ENCODE measurements around the gene FBXL17. TPM values are rescaled to one million over a fixed set of nuclear protein-coding genes. Genes with fewer than 3 reads are reported as not detected.

Gene FBXL17
- total and polyA plus RNA-seq, 2 of the 4 experiments (the other 2 are of a cell fraction): 3.9 to 8.1 TPM

DNA sequence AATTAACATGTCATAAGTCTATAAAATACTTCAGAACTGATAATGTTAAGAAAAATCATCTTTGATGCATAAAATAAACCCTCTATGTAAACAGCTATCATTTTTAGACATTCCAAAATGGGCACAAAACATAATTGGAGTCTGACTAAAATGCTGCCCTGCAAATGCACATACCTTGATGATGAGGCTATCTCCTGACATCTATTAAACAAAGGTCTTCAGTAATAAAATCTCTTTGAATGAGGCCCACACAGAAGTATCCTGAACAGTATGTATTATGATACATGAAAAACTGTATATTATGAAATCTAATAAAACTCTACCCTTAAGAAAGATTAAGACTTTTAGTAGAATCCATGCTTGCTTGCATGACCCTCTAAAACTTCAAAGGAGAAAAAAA is 66.1 kb downstream of the FBXL17 start:
- Histone ChIP-seq H2AK5ac (ENCODE audit: low read depth, low read length) (no peak overlapping the region), H3K27me3 (ENCODE audit: control insufficient read depth, insufficient read depth, low read length) (no peaks in the 10 kb centered on the region), H2BK5ac (ENCODE audit: low read depth, low read length, poor library complexity, severe bottlenecking) (no peak overlapping the region), H3K4me2 (ENCODE audit: low read depth, low read length) (no peak overlapping the region), H3K9me1 (ENCODE audit: insufficient read depth, low read length) (no peaks in the 10 kb centered on the region; the same call in 1 of the 2 replicates), H3K9me3 (ENCODE audit: control insufficient read depth, insufficient read depth, low read length) (no peaks in the 10 kb centered on the region), H3K4me3 (ENCODE audit: insufficient read depth, low read depth, low read length) (no peak overlapping the region), H3K9ac (ENCODE audit: low read depth, low read length) (no peak overlapping the region), H3K23ac (ENCODE audit: low read depth, low read length) (no peak overlapping the region), H2AFZ (replicated peaks; ENCODE audit: low read length, poor library complexity) (no peak overlapping the region), H2BK20ac (ENCODE audit: low read depth, low read length) (no peak overlapping the region), H2BK15ac (ENCODE audit: low read depth, low read length) (no peak overlapping the region), H3K27ac (ENCODE audit: insufficient read depth, low read length) (no peak overlapping the region), H3K36me3 (ENCODE audit: control insufficient read depth, insufficient read depth, low read length) (no peaks in the 10 kb centered on the region), H4K8ac (ENCODE audit: low read depth in 2 of 2, low read length in 2 of 2) (no peak overlapping the region), H4K91ac (ENCODE audit: insufficient read depth, low read depth, low read length) (no peak overlapping the region), H4K5ac (ENCODE audit: low read depth, low read length) (no peak overlapping the region), H3K4me1 (ENCODE audit: control insufficient read depth, insufficient read depth, low read length) (no peaks in the 10 kb centered on the region), H3K4ac (ENCODE audit: low read depth, low read length) (no peak overlapping the region), H2AK9ac (replicated peaks; ENCODE audit: low read depth, low read length, poor library complexity) (no peak overlapping the region), H4K20me1 (ENCODE audit: insufficient read depth, low read length) (no peaks in the 10 kb centered on the region), H2BK120ac (ENCODE audit: low read depth, low read length) (no peak overlapping the region), H3K14ac (replicated peaks; ENCODE audit: low read depth, low read length) (no peak overlapping the region), H3K56ac (ENCODE audit: extremely low read depth, insufficient read depth, low read length) (no peak overlapping the region), H3K79me1 (ENCODE audit: low read depth in 1 of 2, low read length in 2 of 2) (peaks cover 0 to 3% of the 10 kb centered on the region in 2 experiments; a peak in 1 of 4 replicates), H3K18ac (ENCODE audit: low read depth, low read length) (no peak overlapping the region)
- BruUV-seq (replicated peaks): no TSS peak
- intact Hi-C loops (cut with micrococcal nuclease) (no loop called here), in situ Hi-C loops (cut with MboI; ENCODE audit: low sequenced_read_pairs) (no loop called here), dilution Hi-C loops (cut with HindIII; ENCODE audit: low sequenced_read_pairs, unreplicated experiment) (no loop called here)
- POLR2A ChIA-PET (ENCODE audit: unreplicated experiment): no interaction called here
- CTCF ChIA-PET: no interaction called here
- DNase-seq (peak; percentile 23), ATAC-seq (ENCODE audit: low read depth) (peak; percentile 37)
- TF ChIP-seq FOS (IDR thresholded peaks at IDR 0.05; ENCODE audit: low read depth, low read length): no peak
- TF ChIP-seq BHLHE40 (IDR thresholded peaks at IDR 0.05; ENCODE audit: low read depth, low read length): no peak
- TF ChIP-seq, protein P1, sequence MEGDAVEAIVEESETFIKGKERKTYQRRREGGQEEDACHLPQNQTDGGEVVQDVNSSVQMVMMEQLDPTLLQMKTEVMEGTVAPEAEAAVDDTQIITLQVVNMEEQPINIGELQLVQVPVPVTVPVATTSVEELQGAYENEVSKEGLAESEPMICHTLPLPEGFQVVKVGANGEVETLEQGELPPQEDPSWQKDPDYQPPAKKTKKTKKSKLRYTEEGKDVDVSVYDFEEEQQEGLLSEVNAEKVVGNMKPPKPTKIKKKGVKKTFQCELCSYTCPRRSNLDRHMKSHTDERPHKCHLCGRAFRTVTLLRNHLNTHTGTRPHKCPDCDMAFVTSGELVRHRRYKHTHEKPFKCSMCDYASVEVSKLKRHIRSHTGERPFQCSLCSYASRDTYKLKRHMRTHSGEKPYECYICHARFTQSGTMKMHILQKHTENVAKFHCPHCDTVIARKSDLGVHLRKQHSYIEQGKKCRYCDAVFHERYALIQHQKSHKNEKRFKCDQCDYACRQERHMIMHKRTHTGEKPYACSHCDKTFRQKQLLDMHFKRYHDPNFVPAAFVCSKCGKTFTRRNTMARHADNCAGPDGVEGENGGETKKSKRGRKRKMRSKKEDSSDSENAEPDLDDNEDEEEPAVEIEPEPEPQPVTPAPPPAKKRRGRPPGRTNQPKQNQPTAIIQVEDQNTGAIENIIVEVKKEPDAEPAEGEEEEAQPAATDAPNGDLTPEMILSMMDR (conservative IDR thresholded peaks at IDR 0.05; ENCODE audit: low read depth, low read length): no peak
- TF ChIP-seq, protein P2, sequence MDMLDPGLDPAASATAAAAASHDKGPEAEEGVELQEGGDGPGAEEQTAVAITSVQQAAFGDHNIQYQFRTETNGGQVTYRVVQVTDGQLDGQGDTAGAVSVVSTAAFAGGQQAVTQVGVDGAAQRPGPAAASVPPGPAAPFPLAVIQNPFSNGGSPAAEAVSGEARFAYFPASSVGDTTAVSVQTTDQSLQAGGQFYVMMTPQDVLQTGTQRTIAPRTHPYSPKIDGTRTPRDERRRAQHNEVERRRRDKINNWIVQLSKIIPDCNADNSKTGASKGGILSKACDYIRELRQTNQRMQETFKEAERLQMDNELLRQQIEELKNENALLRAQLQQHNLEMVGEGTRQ (IDR thresholded peaks at IDR 0.05; ENCODE audit: low read depth, low read length): no peak
- TF ChIP-seq SMC3 (IDR thresholded peaks at IDR 0.05; ENCODE audit: low read depth, low read length): no peak
- TF ChIP-seq, protein P3, sequence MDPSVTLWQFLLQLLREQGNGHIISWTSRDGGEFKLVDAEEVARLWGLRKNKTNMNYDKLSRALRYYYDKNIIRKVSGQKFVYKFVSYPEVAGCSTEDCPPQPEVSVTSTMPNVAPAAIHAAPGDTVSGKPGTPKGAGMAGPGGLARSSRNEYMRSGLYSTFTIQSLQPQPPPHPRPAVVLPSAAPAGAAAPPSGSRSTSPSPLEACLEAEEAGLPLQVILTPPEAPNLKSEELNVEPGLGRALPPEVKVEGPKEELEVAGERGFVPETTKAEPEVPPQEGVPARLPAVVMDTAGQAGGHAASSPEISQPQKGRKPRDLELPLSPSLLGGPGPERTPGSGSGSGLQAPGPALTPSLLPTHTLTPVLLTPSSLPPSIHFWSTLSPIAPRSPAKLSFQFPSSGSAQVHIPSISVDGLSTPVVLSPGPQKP (IDR thresholded peaks at IDR 0.05; ENCODE audit: borderline replicate concordance, low read depth, low read length): no peak
- no peak for TF ChIP-seq CEBPB (IDR thresholded peaks at IDR 0.05; ENCODE audit: low read depth, low read length)
- no peak for TF ChIP-seq RFX5 (IDR thresholded peaks at IDR 0.05; ENCODE audit: low read depth, low read length)
- no peak for TF ChIP-seq MXI1 (IDR thresholded peaks at IDR 0.05; ENCODE audit: borderline replicate concordance, low read depth, low read length)
- TF ChIP-seq RAD21 (IDR thresholded peaks at IDR 0.05; ENCODE audit: low read length): no peak
- TF ChIP-seq CHD1 (IDR thresholded peaks at IDR 0.05; ENCODE audit: low read depth, low read length): no peak
- no peak for TF ChIP-seq MAZ (IDR thresholded peaks at IDR 0.05; ENCODE audit: borderline replicate concordance, low read depth, low read length)
- TF ChIP-seq RCOR1 (IDR thresholded peaks at IDR 0.05; ENCODE audit: insufficient replicate concordance, low read length): no peak
- no peak for TF ChIP-seq NFE2L2 (IDR thresholded peaks at IDR 0.05; ENCODE audit: low read depth, low read length)
- no peak for TF ChIP-seq MAFK (IDR thresholded peaks at IDR 0.05; ENCODE audit: low read depth, low read length)
- no peak for TF ChIP-seq POLR2A (IDR thresholded peaks at IDR 0.05; ENCODE audit: low read depth, low read length)

Measured in IMR-90 (cell line).